CD4-positive, alpha-beta T cell treated with Interleukin-15 for 4 hours (primary cell): ENCODE data around the gene CELSR2.
"Not testable (repeated sequence)": the region's sequence is repeated elsewhere in the genome, so short reads cannot be mapped to it uniquely, and the experiment has no call there.

Experiments used
- DNase-seq: peaks from one replicate; pipeline ENCODE4 v3.0.0-alpha.2; 2020; ENCODE audit warnings: low spot score

CELSR2 gene, protein sequence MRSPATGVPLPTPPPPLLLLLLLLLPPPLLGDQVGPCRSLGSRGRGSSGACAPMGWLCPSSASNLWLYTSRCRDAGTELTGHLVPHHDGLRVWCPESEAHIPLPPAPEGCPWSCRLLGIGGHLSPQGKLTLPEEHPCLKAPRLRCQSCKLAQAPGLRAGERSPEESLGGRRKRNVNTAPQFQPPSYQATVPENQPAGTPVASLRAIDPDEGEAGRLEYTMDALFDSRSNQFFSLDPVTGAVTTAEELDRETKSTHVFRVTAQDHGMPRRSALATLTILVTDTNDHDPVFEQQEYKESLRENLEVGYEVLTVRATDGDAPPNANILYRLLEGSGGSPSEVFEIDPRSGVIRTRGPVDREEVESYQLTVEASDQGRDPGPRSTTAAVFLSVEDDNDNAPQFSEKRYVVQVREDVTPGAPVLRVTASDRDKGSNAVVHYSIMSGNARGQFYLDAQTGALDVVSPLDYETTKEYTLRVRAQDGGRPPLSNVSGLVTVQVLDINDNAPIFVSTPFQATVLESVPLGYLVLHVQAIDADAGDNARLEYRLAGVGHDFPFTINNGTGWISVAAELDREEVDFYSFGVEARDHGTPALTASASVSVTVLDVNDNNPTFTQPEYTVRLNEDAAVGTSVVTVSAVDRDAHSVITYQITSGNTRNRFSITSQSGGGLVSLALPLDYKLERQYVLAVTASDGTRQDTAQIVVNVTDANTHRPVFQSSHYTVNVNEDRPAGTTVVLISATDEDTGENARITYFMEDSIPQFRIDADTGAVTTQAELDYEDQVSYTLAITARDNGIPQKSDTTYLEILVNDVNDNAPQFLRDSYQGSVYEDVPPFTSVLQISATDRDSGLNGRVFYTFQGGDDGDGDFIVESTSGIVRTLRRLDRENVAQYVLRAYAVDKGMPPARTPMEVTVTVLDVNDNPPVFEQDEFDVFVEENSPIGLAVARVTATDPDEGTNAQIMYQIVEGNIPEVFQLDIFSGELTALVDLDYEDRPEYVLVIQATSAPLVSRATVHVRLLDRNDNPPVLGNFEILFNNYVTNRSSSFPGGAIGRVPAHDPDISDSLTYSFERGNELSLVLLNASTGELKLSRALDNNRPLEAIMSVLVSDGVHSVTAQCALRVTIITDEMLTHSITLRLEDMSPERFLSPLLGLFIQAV (N-terminal part only)

DNA sequence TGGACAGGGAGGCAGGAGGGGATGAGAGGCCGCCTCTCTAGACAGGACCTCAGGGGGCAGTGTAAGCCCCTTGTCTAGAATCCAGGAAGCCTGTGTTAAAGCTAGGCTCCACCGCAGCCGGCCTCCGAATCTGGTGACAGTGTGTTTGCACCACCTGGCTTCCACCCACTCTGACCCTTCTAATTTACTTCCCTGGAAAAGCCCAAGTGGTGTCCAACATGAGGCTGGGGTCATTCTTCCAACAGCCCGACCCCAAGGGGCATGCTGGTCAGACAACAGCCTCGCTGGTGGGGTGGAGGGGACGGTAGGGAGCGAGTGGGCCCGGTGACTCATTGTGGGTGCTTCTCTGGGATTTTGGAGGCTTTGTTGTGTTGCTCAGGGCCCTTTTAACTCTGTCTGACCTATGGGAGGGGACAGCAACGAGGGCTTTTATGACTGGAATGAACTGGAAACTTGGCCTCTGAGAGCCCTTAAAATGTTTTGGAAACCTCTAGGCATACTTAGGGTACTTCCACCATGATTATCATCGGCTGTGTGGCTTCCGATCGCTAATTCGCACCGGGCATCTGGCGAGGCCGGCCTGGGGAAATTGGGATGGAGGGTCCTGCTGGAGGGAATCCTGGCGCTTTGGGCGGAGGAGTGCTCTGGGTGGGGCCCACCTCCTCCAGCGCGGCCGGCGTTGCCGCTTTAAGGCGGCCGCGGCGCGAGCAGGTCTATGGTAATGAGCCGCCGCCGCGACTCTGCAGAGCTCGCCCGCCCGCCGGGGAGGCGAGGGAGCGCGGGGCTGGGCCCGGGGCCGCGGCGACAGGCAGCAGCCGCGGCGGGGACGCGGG is at the start of gene CELSR2:
TSS of gene CELSR2 (plus strand) at position 743 of the 833 bp plus-strand sequence. CDS start 541 bp downstream, outside the sequence.
- peak; percentile 48 for DNase-seq

DNA sequence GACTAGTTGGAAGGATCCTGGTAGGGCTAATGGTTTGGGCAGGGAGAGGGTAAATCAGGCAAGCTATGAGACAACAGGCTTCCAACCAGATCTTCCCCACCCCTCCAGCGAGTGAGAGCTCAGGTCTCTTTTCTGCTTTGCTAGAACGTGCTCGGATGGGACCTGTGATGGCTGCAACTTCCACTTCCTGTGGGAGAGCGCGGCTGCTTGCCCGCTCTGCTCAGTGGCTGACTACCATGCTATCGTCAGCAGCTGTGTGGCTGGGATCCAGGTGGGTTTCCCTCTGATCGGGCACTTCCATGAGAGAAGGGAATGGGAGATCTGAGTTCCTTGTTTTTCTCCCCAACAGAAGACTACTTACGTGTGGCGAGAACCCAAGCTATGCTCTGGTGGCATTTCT is 49.6 kb upstream of the CELSR2 start:
- no peak for DNase-seq

DNA sequence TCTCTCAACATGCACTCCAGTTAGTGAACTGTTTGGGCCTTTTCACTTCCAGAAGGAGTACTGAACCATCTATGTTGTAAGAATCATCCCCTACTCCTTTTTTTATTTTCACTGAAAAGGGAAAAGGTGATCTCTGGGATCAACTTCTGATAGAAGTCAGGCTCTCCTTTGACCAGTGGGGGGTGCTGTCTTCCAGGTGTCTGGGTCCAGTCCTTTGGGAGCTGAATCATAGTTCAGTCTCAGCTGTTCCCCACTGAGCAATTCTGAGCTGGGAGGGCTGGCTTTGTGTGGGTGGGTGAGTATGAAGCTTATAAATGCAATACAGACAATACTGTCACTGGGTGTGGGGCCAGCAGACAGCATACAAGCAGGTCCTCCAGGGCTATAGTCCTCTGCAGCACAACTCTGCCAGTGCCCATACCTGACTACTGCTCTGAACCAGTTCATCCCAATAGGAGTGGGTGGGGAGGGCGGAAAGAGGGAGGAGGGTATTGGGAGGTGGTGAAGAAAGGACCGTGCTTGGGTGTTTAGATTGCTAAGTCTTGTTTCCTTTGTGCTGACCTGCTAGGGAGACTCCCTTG is 48.1 kb upstream of the CELSR2 start:
- peak; percentile 11 for DNase-seq

DNA sequence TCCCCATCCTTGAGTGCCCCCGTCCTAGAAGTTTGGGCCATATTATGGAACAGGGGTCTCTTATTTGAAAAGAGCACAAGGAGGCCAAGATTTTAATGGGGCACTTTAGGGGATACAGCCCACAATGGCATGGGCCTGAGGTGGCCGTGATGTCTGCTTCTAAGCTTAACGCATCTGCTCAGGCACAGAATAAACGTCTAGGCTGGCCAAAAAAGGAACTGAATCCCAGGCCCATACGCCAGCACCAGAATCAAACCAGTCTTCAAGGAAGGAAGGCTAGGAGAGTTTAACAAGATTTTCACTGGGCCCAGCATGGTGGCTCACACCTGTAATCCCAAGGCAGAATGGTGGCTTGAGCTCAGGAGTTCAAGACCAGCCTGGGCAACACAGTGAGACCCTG is 44.9 kb upstream of the CELSR2 start:
- no peak for DNase-seq

DNA sequence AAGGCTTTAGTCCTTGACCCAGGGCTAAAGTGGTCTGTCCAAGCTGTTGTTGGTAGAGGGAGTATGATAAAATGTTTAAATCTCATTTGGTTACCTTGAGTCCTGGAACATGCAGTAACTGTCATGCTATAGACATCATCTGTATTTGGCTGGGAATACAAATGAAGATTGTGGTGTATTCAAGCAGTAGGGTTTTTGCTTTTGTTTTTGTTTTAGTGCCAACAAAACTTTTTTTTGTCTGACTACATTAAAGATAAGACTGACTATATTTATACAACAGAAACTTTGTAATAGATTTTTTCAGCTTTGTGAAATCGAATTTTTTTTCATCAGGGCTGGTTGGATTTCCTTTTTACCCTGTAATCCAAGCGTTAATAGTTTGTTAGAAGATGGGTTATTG is 43.0 kb upstream of the CELSR2 start:
- DNase-seq, result no peak

DNA sequence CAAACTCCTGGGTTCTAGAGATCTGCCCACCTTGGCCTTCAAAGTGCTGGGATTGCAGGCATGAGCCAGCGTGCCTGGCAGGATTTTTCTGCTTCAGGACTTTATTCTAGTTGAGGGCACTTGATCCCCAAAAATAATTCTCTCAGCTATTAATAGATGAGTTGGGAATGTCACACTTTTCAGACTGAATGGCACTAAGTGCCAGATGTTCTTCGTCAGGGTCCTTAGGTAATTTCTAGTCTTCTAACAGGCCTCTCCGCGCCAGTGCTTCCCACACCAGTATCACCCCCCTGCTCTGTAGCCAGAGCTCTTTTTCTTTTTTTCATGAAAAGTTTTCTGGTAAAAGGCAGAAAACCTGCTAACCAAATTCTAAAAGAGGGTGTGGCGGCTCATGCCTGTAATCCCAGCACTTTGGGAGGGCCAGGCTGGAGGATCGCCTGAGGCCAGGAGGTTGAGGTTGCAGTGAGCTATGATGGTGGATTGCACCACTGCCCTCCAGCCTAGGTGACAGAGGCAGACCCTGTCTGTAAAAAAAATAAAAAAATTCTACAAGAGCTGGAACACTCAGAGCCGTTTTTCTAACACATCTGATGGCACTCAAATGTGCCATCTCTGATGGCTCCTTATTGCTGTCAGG is 41.8 kb upstream of the CELSR2 start:
- no peak for DNase-seq

DNA sequence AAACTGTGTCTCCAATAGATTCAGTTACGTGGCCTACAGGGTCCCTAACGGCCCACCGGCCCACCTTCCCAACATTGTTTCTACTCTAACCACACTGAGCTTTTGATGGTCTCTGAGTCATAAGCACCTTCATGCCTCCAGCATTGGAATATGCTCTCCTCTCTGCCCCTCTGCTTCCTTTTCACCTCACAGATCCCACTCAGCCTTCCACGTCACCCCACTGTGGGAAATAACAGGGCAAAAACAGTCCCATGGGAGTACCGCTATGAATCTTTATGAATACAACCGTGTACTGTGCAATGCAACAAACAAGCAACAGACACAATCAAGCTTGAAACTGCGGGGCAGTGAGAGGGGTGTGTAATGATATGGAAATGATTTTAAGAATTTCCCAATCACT is 40.9 kb upstream of the CELSR2 start:
- no peak for DNase-seq

DNA sequence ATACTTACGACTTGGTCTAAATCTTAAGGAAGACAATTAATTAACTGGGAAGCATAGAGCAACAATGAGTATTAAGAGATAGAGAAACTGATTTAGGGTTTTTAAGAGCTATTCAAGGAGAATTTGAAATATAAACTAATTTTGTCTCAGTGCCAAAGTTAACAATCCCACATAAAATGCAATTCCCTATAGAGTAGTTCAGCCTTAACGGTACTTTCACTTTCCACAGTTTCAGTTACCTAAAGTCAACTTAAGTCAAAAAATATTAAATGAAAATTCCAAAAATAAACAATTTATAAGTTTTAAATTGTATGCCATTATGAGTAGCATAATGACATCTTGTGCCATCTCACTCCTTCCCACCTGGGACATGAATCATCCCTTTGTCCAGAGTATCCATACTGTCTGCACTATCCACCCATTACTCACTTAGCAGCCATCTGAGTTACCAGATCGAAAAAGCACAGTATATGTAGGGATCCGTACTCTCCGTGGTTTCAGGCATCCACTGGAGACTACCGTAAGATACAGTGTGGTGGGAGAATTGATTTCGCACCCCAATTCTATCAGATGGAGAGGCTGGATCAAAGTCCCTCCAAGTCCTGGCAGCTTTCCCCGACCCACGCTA is 40.4 kb upstream of the CELSR2 start:
- DNase-seq, result no peak

DNA sequence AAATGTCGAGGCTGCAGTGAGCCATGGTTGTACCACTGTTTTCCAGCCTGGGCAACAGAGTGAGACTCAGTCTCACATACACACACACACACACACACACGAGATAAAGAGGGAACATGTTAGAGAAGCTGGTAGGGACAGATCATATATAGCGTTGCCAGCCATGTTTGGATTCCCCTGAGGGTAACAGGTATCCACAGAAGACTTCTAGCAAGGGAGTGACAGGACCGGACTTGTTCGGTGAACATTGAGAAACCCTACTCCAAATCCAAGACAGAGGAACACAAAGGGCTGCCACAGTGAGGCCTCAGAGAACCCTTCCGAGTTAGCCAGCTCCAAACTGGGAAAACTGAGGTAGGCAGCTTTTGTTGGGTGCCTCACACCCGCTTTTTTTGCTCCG is 39.3 kb upstream of the CELSR2 start:
- no peak for DNase-seq

DNA sequence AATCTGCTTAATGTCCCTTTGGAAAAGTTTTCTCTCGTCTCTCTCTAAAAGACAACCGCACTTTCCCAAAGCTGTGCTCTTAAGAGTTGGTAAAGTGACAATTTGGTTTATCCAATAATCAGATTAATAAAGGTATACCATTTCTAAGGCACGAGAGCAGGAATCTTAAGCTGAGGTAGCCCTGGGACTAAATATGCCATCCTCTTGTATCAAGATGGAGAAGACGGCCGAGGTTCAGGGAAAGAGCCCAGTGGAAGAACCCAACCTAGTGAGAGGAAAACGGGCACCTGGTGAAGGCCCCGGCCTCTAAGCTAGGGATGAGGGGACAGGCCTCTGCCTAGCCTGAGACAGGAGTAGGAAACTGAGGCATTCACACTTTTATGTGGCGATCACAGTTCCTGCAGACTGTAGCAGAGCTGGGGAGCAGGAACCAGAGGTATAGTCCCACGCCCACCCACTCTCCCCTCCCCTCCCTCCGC is 36.0 kb upstream of the CELSR2 start:
- no peak for DNase-seq

DNA sequence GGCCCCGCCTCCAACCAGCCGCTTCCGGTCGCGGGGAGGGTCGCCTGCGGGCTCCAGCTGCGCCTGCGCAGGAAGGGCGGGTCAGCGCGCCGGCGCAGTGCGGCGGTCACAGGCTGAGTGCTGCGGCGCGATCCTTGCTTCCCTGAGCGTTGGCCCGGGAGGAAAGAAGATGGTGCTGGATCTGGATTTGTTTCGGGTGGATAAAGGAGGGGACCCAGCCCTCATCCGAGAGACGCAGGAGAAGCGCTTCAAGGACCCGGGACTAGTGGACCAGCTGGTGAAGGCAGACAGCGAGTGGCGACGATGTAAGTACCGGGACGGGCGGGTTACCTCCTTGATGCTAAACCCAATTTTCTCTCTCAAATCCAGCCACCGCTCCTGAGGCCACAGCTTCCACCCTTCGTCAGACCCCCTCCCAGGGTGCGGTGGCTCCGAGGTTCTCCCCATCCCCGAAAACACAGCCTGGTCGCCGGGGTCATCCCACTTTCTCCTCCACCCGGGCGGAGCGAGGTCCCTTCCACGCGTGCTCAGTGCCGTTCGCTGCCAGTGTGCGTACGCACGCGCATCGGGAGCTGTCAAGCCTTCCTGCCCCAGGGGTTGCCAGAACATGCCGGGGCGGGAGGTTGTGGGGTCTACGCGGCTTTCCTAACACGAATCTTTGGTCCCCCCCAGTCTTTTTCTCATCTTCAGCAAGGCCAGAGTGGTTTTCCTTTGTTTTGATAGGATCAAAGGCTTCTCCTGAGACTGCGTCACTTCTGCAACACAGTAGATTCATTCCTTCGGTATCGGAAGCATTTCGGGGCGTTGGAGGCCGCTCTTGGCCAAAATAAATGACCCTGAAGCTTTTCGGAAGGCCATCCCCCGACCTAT is 35.3 kb upstream of the CELSR2 start, which contains the start of gene SARS1:
TSS of gene SARS1 (plus strand) at position 95 of the 870 bp plus-strand sequence. CDS start at position 170, 75 bp downstream.
- DNase-seq, result peak; percentile 88

DNA sequence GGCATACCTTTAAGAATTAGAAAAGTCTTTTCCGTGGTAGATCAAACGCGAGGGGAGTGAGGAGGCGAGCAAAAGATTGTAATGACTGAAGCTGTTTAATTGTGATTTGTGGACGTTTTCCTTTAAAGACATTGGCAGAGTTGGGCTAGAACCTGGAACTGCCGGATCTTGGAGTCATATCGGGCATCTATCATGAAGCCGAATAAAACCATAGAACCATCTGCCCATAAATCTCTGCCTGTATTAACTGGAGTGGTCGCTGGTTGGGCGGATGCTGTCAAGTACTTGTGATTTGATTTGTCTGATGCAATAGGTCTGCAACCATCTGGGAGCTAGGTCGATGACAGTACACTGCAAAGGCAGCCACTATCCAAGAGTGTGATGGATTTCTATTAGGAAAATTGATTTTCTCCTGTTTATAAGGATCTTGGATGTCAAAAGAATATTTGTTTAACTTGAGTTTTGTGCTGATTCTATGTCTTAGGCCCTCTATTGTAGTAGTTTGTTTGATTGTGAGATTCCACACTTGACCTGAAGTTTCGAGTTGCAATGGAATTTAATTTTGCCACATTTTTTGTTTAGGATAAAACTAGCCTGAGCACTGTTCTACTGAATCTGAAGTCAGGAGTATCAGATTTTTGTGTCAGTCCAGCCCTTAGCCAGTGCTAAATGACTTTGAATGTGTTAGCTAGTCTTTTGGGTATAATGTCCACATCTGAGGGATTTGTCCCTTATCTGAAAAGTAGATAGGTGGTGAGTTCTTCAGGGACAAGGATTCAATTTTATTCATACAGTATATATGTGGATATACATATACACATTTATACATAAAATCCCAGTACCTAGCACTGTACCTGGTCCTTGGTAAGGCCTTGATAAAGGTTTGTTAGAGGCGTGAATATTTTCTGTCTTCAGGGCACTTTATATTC is 34.4 kb upstream of the CELSR2 start:
- peak; percentile 19 for DNase-seq

DNA sequence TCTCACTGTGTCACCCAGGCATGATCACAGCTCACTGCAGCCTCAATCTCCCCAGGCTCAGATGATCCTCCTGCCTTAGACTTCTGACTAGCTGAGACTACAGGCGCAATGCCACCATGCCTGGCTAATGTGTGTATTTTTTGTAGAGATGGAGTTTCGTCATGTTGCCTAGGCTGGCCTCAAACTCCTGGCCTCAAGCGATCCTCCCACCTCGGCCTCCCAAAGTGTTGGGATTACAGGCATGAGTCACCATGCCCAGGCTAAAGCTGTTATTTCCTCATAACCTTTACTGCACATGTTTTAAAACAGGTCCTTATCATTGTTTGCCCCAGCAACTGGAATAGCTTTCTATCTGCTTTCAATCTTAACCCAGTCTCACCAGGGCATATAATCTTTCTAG is 32.7 kb upstream of the CELSR2 start:
- DNase-seq, result no peak

DNA sequence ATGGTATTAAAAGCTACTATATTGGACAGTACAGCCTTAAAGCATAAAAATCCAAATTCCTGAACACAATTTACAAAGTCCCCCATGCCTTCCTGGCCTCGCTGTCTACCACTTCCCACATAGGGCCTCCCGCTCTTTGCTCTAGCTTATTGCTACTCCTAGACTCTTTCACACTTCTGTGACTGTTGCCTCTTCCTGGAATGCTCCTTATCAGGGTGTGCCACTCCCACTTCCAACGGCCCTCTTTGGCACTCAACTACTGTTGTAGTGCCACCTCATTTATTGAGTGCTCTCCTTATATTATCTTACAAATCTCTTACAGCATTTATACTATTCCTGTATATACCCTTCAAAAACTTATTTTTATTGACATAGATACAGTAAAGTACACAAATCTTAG is 30.8 kb upstream of the CELSR2 start:
- no peak for DNase-seq

DNA sequence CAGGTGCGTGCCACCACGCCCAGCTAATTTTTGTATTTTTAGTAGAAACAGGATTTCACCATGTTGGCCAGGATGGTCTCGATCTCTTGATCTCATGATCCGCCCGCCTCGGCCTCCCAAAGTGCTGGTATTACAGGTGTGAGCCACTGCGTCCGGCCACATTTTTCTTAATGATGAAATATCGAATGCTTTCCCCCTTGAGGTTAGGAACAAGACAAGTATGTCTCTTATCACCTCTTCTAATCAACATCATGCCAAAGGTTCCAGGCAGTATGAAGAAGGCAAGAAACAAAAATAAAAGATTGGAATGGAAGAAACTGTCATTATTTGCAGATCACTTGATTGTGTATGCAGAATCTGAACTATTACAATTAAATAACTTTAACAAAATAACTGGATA is 28.1 kb upstream of the CELSR2 start:
- not testable (repeated sequence) for DNase-seq

DNA sequence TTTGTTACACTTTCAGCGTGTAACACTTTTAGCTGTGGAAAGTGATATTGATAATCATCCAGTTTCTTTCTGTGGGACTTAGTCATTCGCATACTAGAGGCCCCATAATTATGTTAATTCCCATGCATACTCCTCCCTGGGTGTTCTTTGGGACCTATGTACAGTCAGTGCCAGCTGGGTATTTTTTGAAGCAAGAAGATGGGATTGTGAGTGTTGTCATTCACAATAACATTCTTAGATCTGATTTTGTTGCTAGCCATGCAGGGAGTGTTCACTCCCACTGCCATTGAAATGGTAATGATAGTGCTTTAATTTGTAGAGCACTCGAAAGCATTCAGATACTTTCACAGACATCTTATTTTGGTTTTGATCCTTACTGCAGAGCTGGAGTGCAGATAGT is 24.0 kb upstream of the CELSR2 start:
- no peak for DNase-seq

DNA sequence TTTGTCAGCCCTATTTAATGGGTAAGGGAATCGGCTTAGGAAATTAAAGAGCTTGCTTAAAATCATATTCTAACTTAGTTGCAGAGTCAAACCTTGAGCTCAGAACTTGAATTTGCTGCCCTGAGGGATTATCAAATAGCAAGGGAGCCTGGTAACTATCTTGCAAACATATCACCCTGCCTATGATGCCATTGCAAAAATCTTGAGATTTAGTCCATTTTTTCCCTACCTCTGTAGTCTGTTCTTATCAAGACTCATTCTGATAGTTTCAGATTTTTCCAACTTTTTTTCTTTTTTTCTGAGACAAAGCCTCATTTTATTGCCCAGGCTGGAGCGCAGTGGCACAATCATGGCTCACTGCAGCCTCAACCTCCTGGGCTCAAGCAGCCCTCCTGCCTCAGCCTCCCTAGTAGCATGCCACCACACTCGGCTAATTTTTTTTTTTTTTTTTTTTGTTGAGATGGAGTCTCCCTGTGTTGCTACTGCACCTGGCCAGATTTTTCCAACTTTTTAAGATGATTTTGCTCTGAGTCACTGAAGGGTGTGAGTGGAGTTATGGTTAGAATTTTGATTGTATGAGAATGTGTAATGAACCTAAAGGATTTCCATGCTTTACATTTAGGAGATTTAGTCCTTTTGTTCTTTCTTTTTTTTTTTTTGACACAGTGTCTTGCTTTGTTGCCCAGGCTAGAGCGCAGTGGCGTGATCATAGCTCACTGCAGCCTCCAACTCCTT is 23.5 kb upstream of the CELSR2 start:
- no peak for DNase-seq
